NT2/D1 (cell line): ENCODE data around the gene TLCD1.

Source experiments
- DNase-seq: peaks from one replicate; pipeline ENCODE4 v3.0.0-alpha.2; 2011; ENCODE audit warnings: low read depth, low spot score
- H3K27me3 ChIP-seq: 2 replicates; pipeline ENCODE4 v1.6.0; 2011; ENCODE audit warnings: mild to moderate bottlenecking; ENCODE audit not compliant: insufficient read length, insufficient read depth
- H3K36me3 ChIP-seq: 2 replicates; pipeline ENCODE4 v1.6.1; 2011; ENCODE audit warnings: mild to moderate bottlenecking, low read length, mixed read lengths; ENCODE audit not compliant: insufficient read depth, insufficient read length
- H3K4me1 ChIP-seq: 2 replicates; pipeline ENCODE4 v1.5.1; 2011; ENCODE audit not compliant: insufficient read depth, insufficient read length
- H3K4me3 ChIP-seq: 2 replicates; pipeline ENCODE4 v1.5.1; 2011; ENCODE audit warnings: low read depth; ENCODE audit not compliant: insufficient read length
- H3K9ac ChIP-seq: 2 replicates; pipeline ENCODE4 v1.6.0; 2011; ENCODE audit warnings: low read depth; ENCODE audit not compliant: insufficient read length
- H3K9me3 ChIP-seq: 2 replicates; pipeline ENCODE4 v1.5.1; 2011; ENCODE audit warnings: mild to moderate bottlenecking, low read length; ENCODE audit not compliant: insufficient read depth
- SUZ12 ChIP-seq: IDR thresholded peaks from 2 replicates; pipeline ENCODE4 v1.6.1; 2011; ENCODE audit not compliant: insufficient read length, insufficient read depth; ENCODE audit errors: extremely low read depth
- YY1 ChIP-seq: IDR thresholded peaks from 2 replicates; pipeline ENCODE4 v1.6.1; 2011; ENCODE audit not compliant: insufficient read length, insufficient read depth
- ZNF274 ChIP-seq: IDR thresholded peaks from 2 replicates; pipeline ENCODE4 v1.6.1; 2011; ENCODE audit warnings: mild to moderate bottlenecking, low read depth, low read length

TLCD1 gene

GRCh38 chr17:28717578-28718332 is 8.3 kb downstream of the TLCD1 start, which contains the start of gene RAB34:
RAB34 (minus strand) TSS chr17:28717868; CDS start chr17:28717266, 602 bp downstream.
- peak; percentile 82 for DNase-seq
- Histone ChIP-seq H3K4me1 (peaks cover 18% of the 10 kb centered on the region), H3K9ac (peak within 1 kb of the TSS; percentile 93), H3K36me3 (peaks cover 59% of the 10 kb centered on the region), H3K27me3 (no peaks in the 10 kb centered on the region), H3K9me3 (no peaks in the 10 kb centered on the region), H3K4me3 (peak within 1 kb of the TSS; percentile 79)
- no peak for TF ChIP-seq YY1
- no peak for TF ChIP-seq SUZ12
- TF ChIP-seq ZNF274: no peak

- TF ChIP-seq YY1: no peak
- TF ChIP-seq SUZ12: no peak
- no peak for TF ChIP-seq ZNF274
- peaks cover 16% of the 10 kb centered on the region for H3K4me1 ChIP-seq
- peak overlapping the region; percentile 88 for H3K9ac ChIP-seq
- no peaks in the 10 kb centered on the region for H3K27me3 ChIP-seq
- peaks cover 56% of the 10 kb centered on the region for H3K36me3 ChIP-seq
- no peak for DNase-seq
- no peaks in the 10 kb centered on the region for H3K9me3 ChIP-seq
- H3K4me3 ChIP-seq: peak overlapping the region; percentile 79
Observed at GRCh38 chr17:28716740-28717577, 9.1 kb downstream of the TLCD1 start.

- TF ChIP-seq YY1: no peak
- TF ChIP-seq SUZ12: no peak
- no peak for TF ChIP-seq ZNF274
- Histone ChIP-seq H3K9ac (peak overlapping the region; percentile 17), H3K36me3 (peaks cover 39% of the 10 kb centered on the region), H3K9me3 (no peaks in the 10 kb centered on the region), H3K27me3 (no peaks in the 10 kb centered on the region), H3K4me1 (peaks cover 16% of the 10 kb centered on the region), H3K4me3 (no peak overlapping the region)
- no peak for DNase-seq
Observed at GRCh38 chr17:28715217-28715616, 10.8 kb downstream of the TLCD1 start.

- no peak overlapping the region for H3K4me3 ChIP-seq
- no peaks in the 10 kb centered on the region for H3K27me3 ChIP-seq
- peaks cover 20% of the 10 kb centered on the region for H3K4me1 ChIP-seq
- H3K9ac ChIP-seq: no peak overlapping the region
- peaks cover 39% of the 10 kb centered on the region for H3K36me3 ChIP-seq
- DNase-seq: no peak
- no peak for TF ChIP-seq YY1
- no peak for TF ChIP-seq SUZ12
- no peak for TF ChIP-seq ZNF274
- H3K9me3 ChIP-seq: no peaks in the 10 kb centered on the region
Observed at GRCh38 chr17:28714281-28714680, 11.8 kb downstream of the TLCD1 start.

GRCh38 chr17:28712705-28713415 is 13.2 kb downstream of the TLCD1 start:
- DNase-seq: no peak
- H3K36me3 ChIP-seq: peaks cover 39% of the 10 kb centered on the region
- H3K9me3 ChIP-seq: no peaks in the 10 kb centered on the region
- H3K4me3 ChIP-seq: peak overlapping the region; percentile 37
- H3K27me3 ChIP-seq: no peaks in the 10 kb centered on the region
- peaks cover 20% of the 10 kb centered on the region for H3K4me1 ChIP-seq
- H3K9ac ChIP-seq: peak overlapping the region; percentile 87
- TF ChIP-seq SUZ12 (no peak), YY1 (no peak), ZNF274 (no peak)

GRCh38 chr17:28712032-28712704 is 13.9 kb downstream of the TLCD1 start:
- TF ChIP-seq YY1 (no peak), ZNF274 (no peak), SUZ12 (no peak)
- H3K27me3 ChIP-seq: no peaks in the 10 kb centered on the region
- no peaks in the 10 kb centered on the region for H3K9me3 ChIP-seq
- peak overlapping the region; percentile 37 for H3K4me3 ChIP-seq
- peaks cover 40% of the 10 kb centered on the region for H3K36me3 ChIP-seq
- no peak for DNase-seq
- peaks cover 20% of the 10 kb centered on the region for H3K4me1 ChIP-seq
- peak overlapping the region; percentile 87 for H3K9ac ChIP-seq
